Thyroid gland (tissue), 4 donors: ENCODE data around the gene ADCY1. TPM values are rescaled to one million over a fixed set of nuclear protein-coding genes. Genes with fewer than 3 reads are reported as not detected.

Experiments
- DNase-seq, 2 donors: peaks; one replicate each; pipeline ENCODE4 v3.0.0-alpha.2; 2019
- H3K27ac ChIP-seq, 3 donors: fragments of 200-600 bp; sonication (generic); 1 replicate in 2 of 3; 2 replicates in 1 of 3; pipeline ENCODE4 v1.5.1; 2016 to 2019; ENCODE audit warnings: mild to moderate bottlenecking in 1 of 3, moderate library complexity in 1 of 3
- H3K27me3 ChIP-seq: fragments of 200-600 bp; sonication (generic); one replicate; pipeline ENCODE4 v1.5.1; 2019
- H3K36me3 ChIP-seq, 2 donors: fragments of 200-600 bp; sonication (generic); one replicate each; pipeline ENCODE4 v1.5.1; 2016 to 2019
- H3K4me1 ChIP-seq, 2 donors: fragments of 200-600 bp; sonication (generic); one replicate each; pipeline ENCODE4 v1.5.1; 2017 to 2019
- H3K4me3 ChIP-seq, 3 donors: fragments of 200-600 bp; sonication (generic); replicated peaks in 1 of 3; 1 replicate in 2 of 3; 2 replicates in 1 of 3; pipeline ENCODE4 v1.5.1; 2016; ENCODE audit warnings: mild to moderate bottlenecking in 1 of 3
- H3K9me3 ChIP-seq: fragments of 200-600 bp; sonication (generic); one replicate; pipeline ENCODE4 v1.5.1; 2017
- CTCF ChIP-seq, 6 experiments: fragments of 200-600 bp in 3 of 6; fragments of 450-650 bp in 3 of 6; sonication (generic) in 3 of 6; IDR thresholded peaks; one replicate each; pipeline ENCODE4 v1.5.1; 2016 to 2019; ENCODE audit warnings: antibody characterized with exemption in 6 of 6, mild to moderate bottlenecking in 2 of 6, inconsistent platforms in 1 of 6, moderate library complexity in 1 of 6
- POLR2A ChIP-seq, 2 donors: fragments of 450-650 bp; IDR thresholded peaks; one replicate each; pipeline ENCODE4 v1.6.1; 2017; ENCODE audit warnings: antibody characterized with exemption in 2 of 2, mild to moderate bottlenecking in 2 of 2, moderate library complexity in 1 of 2
- WGBS, 2 donors: methylation state at CpG; one replicate each; pipeline ENCODE4 v1.1.5; 2017; 5-methylcytosine and 5-hydroxymethylcytosine counted together
- intact Hi-C: fragments of 100-400 bp; cut with DNase I; formaldehyde crosslinking; loops from one replicate; pipeline ENCODE4 v1.15.1; 2023
- total RNA-seq, 4 donors: library from RNA; depleted of rRNA; stranded (reverse); fragments of >200 nt; gene quantifications; one replicate each; pipeline ENCODE4 v1.2.3, GENCODE V29; 2016

Gene ADCY1
- total RNA-seq, 4 donors from 2014 or later, result 5.8 to 11.6 (median 7.7) TPM

DNA sequence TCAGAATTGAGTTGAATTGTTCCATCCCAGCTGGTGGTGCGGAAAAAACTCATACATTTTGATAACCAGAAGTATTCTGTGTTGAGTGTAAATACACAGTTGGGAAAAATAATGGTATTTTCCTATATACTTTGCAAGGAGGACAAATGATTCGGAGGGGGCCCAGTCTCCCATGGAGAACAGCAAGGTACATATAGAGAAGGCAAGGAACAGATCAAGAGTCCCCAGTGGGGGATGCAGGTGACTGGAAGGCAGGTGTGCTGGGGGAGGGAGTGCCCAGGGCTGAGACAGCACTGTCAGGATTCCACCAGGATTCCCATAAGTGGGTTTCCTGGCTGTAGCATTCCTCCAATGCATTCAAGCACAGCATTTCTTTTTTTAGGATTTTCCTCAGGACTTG lies 10.8 kb upstream of the ADCY1 start:
- no peak overlapping the region for H3K27ac ChIP-seq
- DNase-seq, result no peak
- peaks cover 0 to 10% of the 10 kb centered on the region in 2 donors for H3K4me1 ChIP-seq
- no peaks in the 10 kb centered on the region for H3K9me3 ChIP-seq
- no peak overlapping the region for H3K4me3 ChIP-seq
- no peak for TF ChIP-seq POLR2A (IDR thresholded peaks at IDR 0.05)
- no peak for TF ChIP-seq CTCF (IDR thresholded peaks at IDR 0.05)
- H3K27me3 ChIP-seq, result no peaks in the 10 kb centered on the region
- 92 to 95% methylated on average over 2 of the region's 2 CpGs for WGBS, 2 donors
- H3K36me3 ChIP-seq, result no peaks in the 10 kb centered on the region
- intact Hi-C loops, result no loop called here

DNA sequence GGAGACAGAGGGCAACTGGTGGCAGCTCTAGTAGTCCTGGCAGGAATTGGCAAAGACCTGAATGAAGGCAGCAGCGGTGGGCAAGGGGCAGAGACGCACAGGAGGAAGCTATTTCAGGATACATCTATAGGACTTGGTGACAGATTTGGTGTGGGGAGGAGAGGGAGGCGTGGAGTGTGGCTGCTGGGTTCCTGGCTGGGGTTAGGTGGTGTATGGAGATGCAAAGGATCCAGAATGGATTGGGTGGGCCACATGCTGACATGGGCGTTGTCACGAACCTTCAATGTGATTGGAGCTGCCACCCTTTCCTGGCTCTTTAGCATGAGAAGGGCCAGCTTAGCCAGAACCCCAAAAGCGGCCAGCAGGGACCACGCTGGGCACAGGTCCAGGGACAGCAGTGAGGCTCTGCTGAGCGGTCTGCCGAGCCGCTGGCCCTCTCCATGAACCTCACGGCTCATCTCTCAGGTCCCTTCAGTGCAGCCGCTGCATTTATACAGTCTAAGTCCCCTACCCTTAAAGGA lies 10.2 kb upstream of the ADCY1 start:
- peaks cover 0 to 10% of the 10 kb centered on the region in 2 donors for H3K4me1 ChIP-seq
- no peak overlapping the region for H3K27ac ChIP-seq
- H3K36me3 ChIP-seq, result no peaks in the 10 kb centered on the region
- no peak for DNase-seq
- no peaks in the 10 kb centered on the region for H3K27me3 ChIP-seq
- WGBS, 2 donors, result 53 to 56% methylated on average over 12 of the region's 12 CpGs
- no peaks in the 10 kb centered on the region for H3K9me3 ChIP-seq
- intact Hi-C loops, result no loop called here
- no peak overlapping the region for H3K4me3 ChIP-seq
- TF ChIP-seq CTCF (IDR thresholded peaks at IDR 0.05), result no peak
- no peak for TF ChIP-seq POLR2A (IDR thresholded peaks at IDR 0.05)

- TF ChIP-seq CTCF (IDR thresholded peaks at IDR 0.05), result no peak
- no peak for TF ChIP-seq POLR2A (IDR thresholded peaks at IDR 0.05)
- Histone ChIP-seq H3K9me3 (no peaks in the 10 kb centered on the region), H3K4me1 (peaks cover 0 to 10% of the 10 kb centered on the region in 2 donors), H3K27ac (no peak overlapping the region), H3K27me3 (no peaks in the 10 kb centered on the region), H3K4me3 (no peak overlapping the region), H3K36me3 (no peaks in the 10 kb centered on the region)
- intact Hi-C loops, result no loop called here
- WGBS, 2 donors, result 59 to 60% methylated on average over 8 of the region's 8 CpGs
- no peak for DNase-seq
Observed at GRCh38 chr7:45564485-45564884, 9.7 kb upstream of the ADCY1 start.

DNA sequence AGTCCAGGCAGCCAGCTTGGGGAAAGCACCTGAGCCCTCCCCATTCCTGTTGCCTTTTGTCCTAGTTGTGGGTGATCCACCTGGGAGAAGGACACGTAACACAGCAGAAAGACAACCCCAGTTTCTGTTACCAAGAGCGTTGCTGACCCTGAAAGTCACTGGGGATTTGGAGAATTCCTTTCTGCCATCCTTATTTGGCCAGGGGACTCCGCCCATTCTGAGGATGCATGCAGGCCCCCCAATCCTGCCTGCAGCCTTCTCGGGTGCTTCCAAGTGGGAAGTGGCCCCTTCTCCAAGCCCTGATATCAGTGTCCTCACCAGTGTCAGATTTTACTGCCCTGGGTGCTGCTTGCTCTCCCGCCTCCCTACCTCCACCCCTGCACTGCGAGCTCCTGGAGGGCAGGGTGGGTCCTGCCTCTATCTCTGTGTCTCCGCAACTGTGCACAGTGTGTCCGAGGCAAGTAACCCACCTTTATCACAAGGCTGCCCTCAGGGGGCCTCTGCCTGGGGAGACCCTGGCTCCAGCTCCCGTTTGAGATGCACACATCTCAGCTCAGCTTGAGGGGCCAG lies 9.2 kb upstream of the ADCY1 start:
- Histone ChIP-seq H3K36me3 (no peaks in the 10 kb centered on the region), H3K27ac (no peak overlapping the region), H3K4me3 (no peak overlapping the region), H3K9me3 (no peaks in the 10 kb centered on the region), H3K27me3 (no peaks in the 10 kb centered on the region), H3K4me1 (peaks cover 0 to 10% of the 10 kb centered on the region in 2 donors)
- TF ChIP-seq CTCF (IDR thresholded peaks at IDR 0.05), result no peak
- no peak for TF ChIP-seq POLR2A (IDR thresholded peaks at IDR 0.05)
- intact Hi-C loops, result no loop called here
- no peak for DNase-seq
- WGBS, 2 donors, result 73 to 89% methylated on average over 9 of the region's 9 CpGs

DNA sequence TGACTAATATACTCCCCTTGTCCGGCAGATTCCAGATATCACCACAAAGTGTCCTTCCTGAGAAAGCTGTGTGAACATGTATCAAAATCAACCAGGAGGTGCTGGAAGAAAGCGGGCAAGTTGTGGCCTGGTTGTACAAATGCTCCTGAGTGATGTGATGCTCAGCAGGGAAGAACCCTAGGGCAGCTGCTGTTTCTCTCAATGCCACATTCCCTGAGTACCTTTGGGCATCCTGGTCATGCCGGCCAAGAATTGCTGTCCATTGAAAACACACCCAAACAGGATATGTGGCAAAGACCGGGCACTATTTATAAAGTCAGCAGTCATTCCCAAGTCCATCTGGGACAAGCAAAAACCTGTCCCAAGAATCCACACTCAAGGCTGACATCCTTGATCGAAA lies 7.8 kb upstream of the ADCY1 start:
- no peak overlapping the region for H3K27ac ChIP-seq
- H3K9me3 ChIP-seq, result no peaks in the 10 kb centered on the region
- 90 to 97% methylated on average over 5 of the region's 5 CpGs for WGBS, 2 donors
- no peak overlapping the region for H3K4me3 ChIP-seq
- H3K27me3 ChIP-seq, result no peaks in the 10 kb centered on the region
- no peaks in the 10 kb centered on the region for H3K36me3 ChIP-seq
- peaks cover 0 to 10% of the 10 kb centered on the region in 2 donors for H3K4me1 ChIP-seq
- intact Hi-C loops, result no loop called here
- no peak for TF ChIP-seq CTCF (IDR thresholded peaks at IDR 0.05)
- TF ChIP-seq POLR2A (IDR thresholded peaks at IDR 0.05), result no peak
- DNase-seq, result no peak
